Breast epithelium (tissue), 4 donors: ENCODE measurements around the gene WBP1. TPM values are rescaled to one million over a fixed set of nuclear protein-coding genes. Genes with fewer than 3 reads are reported as not detected.

Experiments
- DNase-seq, 2 donors: peaks; one replicate each; pipeline ENCODE4 v3.0.0-alpha.2; 2019; ENCODE audit warnings: low spot score in 2 of 2
- H3K27ac ChIP-seq, 2 donors: fragments of 200-600 bp; sonication (generic) in 1 of 2; one replicate each; pipeline ENCODE4 v1.5.1; 2016 to 2019; ENCODE audit warnings: mild to moderate bottlenecking in 1 of 2
- H3K27me3 ChIP-seq, 2 donors: fragments of 200-600 bp; sonication (generic) in 1 of 2; one replicate each; pipeline versions ENCODE4 v1.5.1 to v1.6.0; 2017 to 2019; ENCODE audit warnings: control low read depth in 1 of 2, mild to moderate bottlenecking in 1 of 2
- H3K36me3 ChIP-seq: fragments of 200-600 bp; one replicate; pipeline ENCODE4 v1.5.1; 2019
- H3K4me1 ChIP-seq, 2 donors: fragments of 200-600 bp; sonication (generic); one replicate each; pipeline ENCODE4 v1.5.1; 2016 to 2019; ENCODE audit warnings: control low read depth in 1 of 2
- H3K4me3 ChIP-seq, 3 donors: fragments of 200-600 bp; sonication (generic); 1 replicate in 2 of 3; 2 replicates in 1 of 3; pipeline ENCODE4 v1.5.1; 2016 to 2019; ENCODE audit warnings: mild to moderate bottlenecking in 3 of 3, moderate library complexity in 2 of 3
- H3K9me3 ChIP-seq, 2 donors: fragments of 200-600 bp; sonication (generic) in 1 of 2; one replicate each; pipeline ENCODE4 v1.5.1; 2016 to 2019; ENCODE audit warnings: control low read depth in 1 of 2
- CTCF ChIP-seq, 3 donors: fragments of 450-650 bp; IDR thresholded peaks; one replicate each; pipeline ENCODE4 v1.5.1; 2016 to 2017; ENCODE audit warnings: antibody characterized with exemption in 3 of 3, mild to moderate bottlenecking in 3 of 3, moderate library complexity in 3 of 3
- POLR2A ChIP-seq: fragments of 450-650 bp; IDR thresholded peaks from one replicate; pipeline ENCODE4 v1.6.1; 2016; ENCODE audit warnings: antibody characterized with exemption, mild to moderate bottlenecking, moderate library complexity
- POLR2AphosphoS5 ChIP-seq, 3 donors: sonication (generic); formaldehyde crosslinking; IDR thresholded peaks; one replicate each; pipeline ENCODE4 v1.6.1; 2017; ENCODE audit warnings: antibody characterized with exemption in 3 of 3
- intact Hi-C: fragments of 100-400 bp; cut with DNase I; formaldehyde crosslinking; loops from one replicate; pipeline ENCODE4 v1.15.1; 2023; ENCODE audit warnings: low total_unique reads
- total RNA-seq, 3 donors: library from RNA; depleted of rRNA; stranded (reverse); fragments of >200 nt; gene quantifications; one replicate each; pipeline ENCODE4 v1.1.0, GENCODE V29; 2016

WBP1 gene
- total RNA-seq, 3 donors from 2014 or later: 58.0 to 70.0 (median 61.9) TPM

- no peak for DNase-seq
- Histone ChIP-seq H3K36me3 (no peaks in the 10 kb centered on the region), H3K27ac (no peak overlapping the region), H3K27me3 (no peaks in the 10 kb centered on the region), H3K4me1 (peaks cover 5 to 15% of the 10 kb centered on the region in 2 donors), H3K4me3 (no peak overlapping the region), H3K9me3 (no peaks in the 10 kb centered on the region)
- intact Hi-C loops: no loop called here
- TF ChIP-seq POLR2A: no peak
- TF ChIP-seq CTCF (IDR thresholded peaks at IDR 0.05): no peak
- TF ChIP-seq POLR2AphosphoS5 (IDR thresholded peaks at IDR 0.05): no peak
Observed at GRCh38 chr2:74438248-74438647, 20.0 kb upstream of the WBP1 start.

- no peak for TF ChIP-seq POLR2A
- no peak for TF ChIP-seq CTCF (IDR thresholded peaks at IDR 0.05)
- TF ChIP-seq POLR2AphosphoS5 (IDR thresholded peaks at IDR 0.05): no peak
- intact Hi-C loops: no loop called here
- no peaks in the 10 kb centered on the region for H3K9me3 ChIP-seq
- peak overlapping the region; percentile 47 to 84 (median 60) for H3K4me3 ChIP-seq
- peak overlapping the region; percentile 93 to 97 for H3K27ac ChIP-seq
- H3K27me3 ChIP-seq: no peaks in the 10 kb centered on the region
- H3K4me1 ChIP-seq: peaks cover 5 to 15% of the 10 kb centered on the region in 2 donors
- DNase-seq: no peak
- no peaks in the 10 kb centered on the region for H3K36me3 ChIP-seq
Observed at GRCh38 chr2:74439373-74439772, 18.9 kb upstream of the WBP1 start.

- Histone ChIP-seq H3K4me3 (peak overlapping the region; percentile 47 to 84 (median 60)), H3K27ac (peak overlapping the region; percentile 93 to 97), H3K36me3 (no peaks in the 10 kb centered on the region), H3K27me3 (no peaks in the 10 kb centered on the region), H3K9me3 (no peaks in the 10 kb centered on the region), H3K4me1 (peaks cover 5 to 15% of the 10 kb centered on the region in 2 donors)
- TF ChIP-seq POLR2AphosphoS5 (IDR thresholded peaks at IDR 0.05) (no peak), POLR2A (no peak), CTCF (IDR thresholded peaks at IDR 0.05) (no peak)
- intact Hi-C loops: no loop called here
- DNase-seq: peak in 1 of 2 donors; percentile 62
Observed at GRCh38 chr2:74439803-74440377, 18.3 kb upstream of the WBP1 start.

- peak overlapping the region; percentile 47 to 84 (median 60) for H3K4me3 ChIP-seq
Observed at GRCh38 chr2:74440378-74441169, 17.7 kb upstream of the WBP1 start.

More at GRCh38 chr2:74440378-74441169, 17.7 kb upstream of the WBP1 start:
- TF ChIP-seq CTCF (IDR thresholded peaks at IDR 0.05) (peak; percentile 23 to 41 (median 36)), POLR2AphosphoS5 (IDR thresholded peaks at IDR 0.05) (peak; percentile 46 to 69 (median 50)), POLR2A (no peak)
- peak; percentile 73 to 78 for DNase-seq
- no peaks in the 10 kb centered on the region for H3K36me3 ChIP-seq
- intact Hi-C loops: no loop called here
- H3K9me3 ChIP-seq: no peaks in the 10 kb centered on the region
- no peaks in the 10 kb centered on the region for H3K27me3 ChIP-seq
- peak overlapping the region; percentile 93 to 97 for H3K27ac ChIP-seq
- peaks cover 5 to 15% of the 10 kb centered on the region in 2 donors for H3K4me1 ChIP-seq
